Fibroblast of villous mesenchyme (primary cell): ENCODE data around the gene PAK1IP1. TPM values are rescaled to one million over a fixed set of nuclear protein-coding genes. Genes with fewer than 3 reads are reported as not detected.
"Not testable (repeated sequence)": the region's sequence is repeated elsewhere in the genome, so short reads cannot be mapped to it uniquely, and the experiment has no call there.

Experiments used
- DNase-seq: peaks from one replicate; pipeline ENCODE4 v3.0.0-alpha.2; 2010; ENCODE audit warnings: low read depth
- H3K4me3 ChIP-seq: 2 replicates; pipeline ENCODE4 v1.5.1; 2011; ENCODE audit warnings: low read depth, mild to moderate bottlenecking, low read length
- CTCF ChIP-seq: IDR thresholded peaks from 2 replicates; pipeline ENCODE4 v1.5.1; 2012; ENCODE audit warnings: low read depth, mild to moderate bottlenecking, low read length; ENCODE audit not compliant: insufficient read depth
- total RNA-seq: library from RNA; depleted of rRNA; stranded (reverse); fragments of >200 nt; gene quantifications from 2 replicates; pipeline ENCODE4 v1.2.3, GENCODE V29; 2012

PAK1IP1 gene
- total RNA-seq, 1 donor, result 25.5 TPM

GRCh38 chr6:10695086-10695657, 400 bp downstream of the PAK1IP1 start:
- DNase-seq, result no peak
- no peak for TF ChIP-seq CTCF
- peak overlapping the region; percentile 100 for H3K4me3 ChIP-seq

GRCh38 chr6:10696655-10697054, 1.9 kb downstream of the PAK1IP1 start:
- DNase-seq, result no peak
- no peak for TF ChIP-seq CTCF

GRCh38 chr6:10713962-10714361, 19.2 kb downstream of the PAK1IP1 start:
- DNase-seq, result no peak
- no peak overlapping the region for H3K4me3 ChIP-seq
- no peak for TF ChIP-seq CTCF

More at GRCh38 chr6:10696655-10697054, 1.9 kb downstream of the PAK1IP1 start:
- no peak overlapping the region for H3K4me3 ChIP-seq

GRCh38 chr6:10719296-10719963, 24.7 kb downstream of the PAK1IP1 start:
- H3K4me3 ChIP-seq, result peak overlapping the region; percentile 76
- DNase-seq, result peak; percentile 18
- no peak for TF ChIP-seq CTCF

- peak overlapping the region; percentile 76 for H3K4me3 ChIP-seq
- TF ChIP-seq CTCF, result no peak
- no peak for DNase-seq
Measured at GRCh38 chr6:10719964-10720264, 25.1 kb downstream of the PAK1IP1 start.

GRCh38 chr6:10720265-10720959, 25.6 kb downstream of the PAK1IP1 start:
- H3K4me3 ChIP-seq, result peak overlapping the region; percentile 76
- peak; percentile 34 for DNase-seq
- TF ChIP-seq CTCF, result no peak

GRCh38 chr6:10720960-10721849, 26.4 kb downstream of the PAK1IP1 start:
- DNase-seq, result not testable (repeated sequence)
- peak overlapping the region; percentile 76 for H3K4me3 ChIP-seq
